Middle frontal gyrus (tissue), 1 donor: Measurements from ENCODE around the gene CCDC182.

ENCODE experiments used
- DNase-seq: peaks from one replicate; pipeline ENCODE4 v3.0.0-alpha.2; 2015; ENCODE audit warnings: low spot score; ENCODE audit errors: extremely low spot score

The CCDC182 gene

GRCh38 chr17:57701124-57701523 lies 44.0 kb downstream of the CCDC182 start:
- DNase-seq = no peak

GRCh38 chr17:57699751-57700219 lies 45.3 kb downstream of the CCDC182 start:
- DNase-seq = no peak

GRCh38 chr17:57697891-57698711 lies 47.0 kb downstream of the CCDC182 start:
- DNase-seq = no peak

GRCh38 chr17:57697197-57697596 lies 47.9 kb downstream of the CCDC182 start:
- DNase-seq = no peak

- DNase-seq = no peak
These were observed 49.0 kb downstream of the CCDC182 start for GRCh38 chr17:57696050-57696449.
